Stimulated activated CD4-positive, alpha-beta T cell treated with anti-CD3 and anti-CD28 coated beads, Interleukin-2, amount 100 ng/mL, for 24 hours (primary cell): Measurements from ENCODE around the gene ANXA6.

Experiments used
- DNase-seq, 2 donors: peaks; one replicate each; pipeline ENCODE4 v3.0.0-alpha.2; 2020

The ANXA6 gene

GRCh38 chr5:151097820-151098767 is 59.5 kb downstream of the ANXA6 start:
- DNase-seq, result peak; percentile 30 to 39

- no peak for DNase-seq
These were observed 60.5 kb downstream of the ANXA6 start for GRCh38 chr5:151097061-151097460.

- DNase-seq, result no peak
These were observed 61.6 kb downstream of the ANXA6 start for GRCh38 chr5:151096001-151096373.

DNA sequence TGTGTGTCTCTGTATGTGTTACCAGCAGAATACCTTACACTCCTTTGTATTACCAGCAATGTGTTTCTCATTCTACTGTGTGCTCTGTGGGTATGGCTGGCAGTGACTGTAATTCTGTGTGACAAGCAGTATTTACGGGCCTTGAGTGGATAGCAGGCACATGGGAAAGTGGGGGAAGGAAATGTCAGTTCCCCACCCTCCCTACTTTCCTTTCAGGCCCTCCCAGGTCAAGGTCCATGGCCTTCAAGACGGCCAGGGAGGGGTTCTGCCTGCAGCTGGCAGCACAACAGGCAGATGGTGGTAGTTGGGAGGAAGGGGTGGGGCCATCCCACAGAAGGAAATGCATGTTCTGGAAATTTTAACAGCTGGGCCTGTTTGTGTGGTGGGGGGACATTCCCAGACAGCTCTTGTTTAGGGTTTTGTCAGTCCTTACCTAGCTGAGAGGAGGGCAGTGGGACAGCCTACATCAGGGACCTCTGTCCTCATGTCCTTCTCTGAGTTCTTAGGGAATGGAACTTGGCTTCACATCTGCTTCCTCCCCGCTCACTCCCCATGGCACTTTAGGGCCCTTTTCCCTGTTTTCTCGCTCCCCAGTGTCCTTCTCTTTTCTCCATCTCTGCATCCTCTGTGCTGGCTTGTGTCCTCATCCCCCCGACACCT is 62.1 kb downstream of the ANXA6 start:
- no peak for DNase-seq

- DNase-seq, result no peak
These were observed 62.7 kb downstream of the ANXA6 start for GRCh38 chr5:151094852-151095245.

- peak; percentile 68 to 72 for DNase-seq
These were observed 63.3 kb downstream of the ANXA6 start for GRCh38 chr5:151094030-151094851.

DNA sequence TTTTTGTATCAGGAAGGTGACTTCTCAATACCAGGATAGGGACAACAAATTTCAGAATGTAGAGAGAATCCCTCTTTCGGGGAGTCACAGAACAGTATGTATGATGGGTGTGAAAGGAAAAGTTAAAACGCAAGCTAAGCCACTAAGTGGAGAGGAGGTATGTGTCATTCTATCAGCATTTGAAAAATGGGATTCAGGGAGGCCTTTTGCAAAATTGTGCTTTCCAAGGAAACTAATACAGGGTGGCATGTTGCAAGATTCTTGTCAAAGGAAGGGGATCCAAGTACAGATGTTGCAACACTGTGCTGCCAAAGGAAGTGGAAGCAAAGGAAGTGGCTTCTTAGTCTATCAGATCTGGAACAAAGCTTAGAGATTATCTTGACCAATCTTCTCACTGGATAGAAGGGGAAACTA is 64.1 kb downstream of the ANXA6 start:
- no peak for DNase-seq

DNA sequence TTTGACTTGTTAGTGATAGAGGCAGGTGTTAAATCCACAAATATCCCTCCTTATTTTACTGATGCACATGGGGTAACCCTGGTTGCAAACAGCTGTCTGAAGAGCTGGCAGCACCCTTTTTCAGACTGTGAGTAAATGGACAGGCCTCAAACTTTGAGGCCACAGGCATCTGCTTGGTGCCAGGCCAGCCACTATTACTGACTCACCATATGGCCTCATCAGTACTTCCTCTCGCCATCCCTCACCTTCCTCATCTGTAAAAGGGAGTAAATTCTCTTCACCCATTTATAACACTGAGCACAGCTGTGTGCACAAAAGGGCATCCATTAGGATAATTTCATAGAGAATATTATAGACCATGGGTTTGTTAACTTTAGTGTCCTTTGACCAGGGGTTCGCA is 64.8 kb downstream of the ANXA6 start:
- no peak for DNase-seq

DNA sequence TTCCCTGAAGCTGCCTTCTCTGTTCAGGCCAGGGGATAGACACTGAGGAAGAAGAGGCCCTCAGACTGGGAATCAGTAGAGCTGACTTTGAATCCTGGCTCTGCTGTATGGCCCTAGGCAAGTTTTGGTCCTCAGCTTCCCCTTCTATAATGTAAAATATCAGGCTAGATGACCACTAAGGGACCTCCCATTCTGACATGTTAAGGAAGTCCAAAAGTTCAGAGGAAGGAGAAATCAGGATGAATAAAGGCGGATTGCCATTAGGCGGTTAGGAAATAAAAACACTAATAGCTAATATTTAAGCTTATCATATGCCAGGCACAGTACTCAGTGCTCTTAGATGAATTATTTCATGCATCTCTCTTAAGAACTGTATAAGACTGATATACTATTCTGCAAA is 67.9 kb downstream of the ANXA6 start:
- DNase-seq, result no peak

GRCh38 chr5:151088986-151089385 is 68.6 kb downstream of the ANXA6 start:
- DNase-seq, result no peak

- no peak for DNase-seq
These were observed 70.1 kb downstream of the ANXA6 start for GRCh38 chr5:151087486-151087885.

DNA sequence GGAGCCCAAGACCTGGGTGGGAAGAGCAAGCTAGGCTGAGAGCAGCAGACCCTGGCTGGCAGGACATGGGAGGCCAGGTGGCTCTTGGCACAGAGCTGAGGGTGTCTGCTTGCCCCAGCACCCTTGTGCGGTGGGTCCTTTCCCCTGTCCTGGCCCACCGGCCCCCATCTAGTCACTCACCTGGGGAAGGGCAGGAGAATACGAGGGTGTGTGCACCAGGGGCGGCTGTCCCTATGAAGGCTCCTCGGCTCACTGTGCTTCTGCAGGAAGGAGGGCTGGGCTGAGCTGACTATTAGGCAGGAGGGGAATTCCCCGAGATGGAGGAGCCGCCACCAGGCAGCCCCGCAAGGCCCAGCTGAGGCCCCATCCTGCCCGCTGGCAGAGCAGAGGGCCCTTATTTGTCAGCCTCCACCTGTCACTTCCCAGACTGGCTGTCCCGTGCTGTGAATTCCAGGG is 70.6 kb downstream of the ANXA6 start:
- DNase-seq, result peak; percentile 75 to 77

- no peak for DNase-seq
These were observed 71.2 kb downstream of the ANXA6 start for GRCh38 chr5:151086192-151086869.

DNA sequence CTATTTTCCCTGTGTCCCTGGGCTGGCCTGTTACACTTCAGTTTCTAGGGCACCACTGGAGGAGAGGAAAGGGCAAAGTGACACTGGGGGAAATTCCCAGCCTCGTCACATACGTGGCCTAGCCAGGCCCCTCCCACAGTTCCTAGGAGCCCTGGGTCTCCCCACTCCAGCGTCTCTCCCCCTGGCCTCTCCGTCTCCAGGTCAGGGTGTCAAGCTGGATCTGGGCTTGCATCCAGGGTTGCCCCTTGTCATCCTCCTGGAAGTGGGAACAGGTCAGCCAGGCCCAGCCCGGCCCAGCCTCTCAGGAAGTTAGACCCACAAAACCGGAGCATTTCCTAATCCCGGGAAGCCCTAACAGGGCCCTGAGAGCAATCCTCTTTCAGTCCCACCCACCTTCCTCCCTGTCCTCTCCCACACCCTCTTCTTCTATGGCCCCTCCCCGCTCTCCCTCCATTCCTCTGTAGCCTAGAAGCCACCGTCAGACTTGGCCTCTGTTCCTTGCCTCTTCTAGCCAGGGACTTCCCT is 72.0 kb downstream of the ANXA6 start:
- peak; percentile 44 to 55 for DNase-seq

DNA sequence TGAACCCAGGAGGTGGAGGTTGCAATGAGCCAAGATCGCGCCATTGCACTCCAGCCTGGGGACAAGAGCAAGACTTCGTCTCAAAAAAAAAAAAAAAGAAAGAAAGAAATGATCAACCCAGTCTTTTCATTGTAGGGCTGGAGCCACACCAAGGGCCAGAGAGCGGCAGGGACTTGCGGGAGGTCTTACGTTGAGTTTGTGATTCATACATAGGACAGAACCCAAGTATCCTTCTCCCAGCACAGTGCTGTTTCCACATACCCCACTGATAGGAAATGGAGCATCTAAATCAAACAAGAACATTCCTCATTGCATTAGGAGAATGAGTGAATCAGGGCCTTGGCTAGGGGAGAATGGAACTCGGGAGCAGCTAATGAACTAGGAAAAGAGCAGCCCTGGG is 73.2 kb downstream of the ANXA6 start:
- no peak for DNase-seq

DNA sequence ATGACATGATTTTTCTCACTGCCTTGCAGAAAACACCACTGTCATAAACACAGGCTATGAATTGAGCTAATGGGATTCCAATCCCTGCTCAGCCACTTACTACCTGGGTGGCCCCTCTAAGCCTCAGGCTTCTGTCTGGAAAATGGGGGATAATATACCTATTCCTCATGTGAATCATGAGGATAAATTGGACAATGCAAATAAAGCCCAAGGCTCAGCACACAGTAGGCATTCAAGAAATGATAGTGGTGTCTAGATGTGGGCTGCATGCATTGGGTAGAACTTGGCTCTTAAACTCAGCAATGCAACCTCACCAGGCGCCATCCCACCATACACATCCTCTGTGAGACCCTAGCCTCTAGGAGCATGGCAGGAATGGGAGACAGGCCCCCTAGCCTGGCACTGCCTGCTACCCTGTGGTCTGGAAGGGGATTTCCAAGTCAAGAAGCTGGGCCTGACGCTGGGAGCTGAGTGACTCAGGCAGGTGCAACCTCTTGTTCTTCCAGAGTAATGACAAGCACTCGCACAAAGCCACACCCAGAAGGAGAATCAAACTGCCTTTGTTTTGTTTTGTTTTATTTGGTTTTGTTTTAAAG is 74.4 kb downstream of the ANXA6 start:
- DNase-seq, result peak; percentile 69 to 72

- no peak for DNase-seq
These were observed 75.2 kb downstream of the ANXA6 start for GRCh38 chr5:151082282-151082902.

GRCh38 chr5:151081431-151082281 is 75.9 kb downstream of the ANXA6 start:
- DNase-seq, result no peak

- DNase-seq, result peak; percentile 95
These were observed 76.8 kb downstream of the ANXA6 start, which contains the start of gene TNIP1 for GRCh38 chr5:151080613-151081430. TNIP1 (minus strand) TSS chr5:151081034; CDS start chr5:151065095, 15,939 bp downstream.
